GM19324 (cell line): ENCODE measurements around the gene CTSW.

Source experiments
- ATAC-seq: cut with Tn5 transposase; IDR thresholded peaks from one replicate; pipeline ENCODE4 v1.9.1; 2021; ENCODE audit warnings: mild to moderate bottlenecking, moderate library complexity; ENCODE audit not compliant: unreplicated experiment, low FRiP score

Gene CTSW

DNA sequence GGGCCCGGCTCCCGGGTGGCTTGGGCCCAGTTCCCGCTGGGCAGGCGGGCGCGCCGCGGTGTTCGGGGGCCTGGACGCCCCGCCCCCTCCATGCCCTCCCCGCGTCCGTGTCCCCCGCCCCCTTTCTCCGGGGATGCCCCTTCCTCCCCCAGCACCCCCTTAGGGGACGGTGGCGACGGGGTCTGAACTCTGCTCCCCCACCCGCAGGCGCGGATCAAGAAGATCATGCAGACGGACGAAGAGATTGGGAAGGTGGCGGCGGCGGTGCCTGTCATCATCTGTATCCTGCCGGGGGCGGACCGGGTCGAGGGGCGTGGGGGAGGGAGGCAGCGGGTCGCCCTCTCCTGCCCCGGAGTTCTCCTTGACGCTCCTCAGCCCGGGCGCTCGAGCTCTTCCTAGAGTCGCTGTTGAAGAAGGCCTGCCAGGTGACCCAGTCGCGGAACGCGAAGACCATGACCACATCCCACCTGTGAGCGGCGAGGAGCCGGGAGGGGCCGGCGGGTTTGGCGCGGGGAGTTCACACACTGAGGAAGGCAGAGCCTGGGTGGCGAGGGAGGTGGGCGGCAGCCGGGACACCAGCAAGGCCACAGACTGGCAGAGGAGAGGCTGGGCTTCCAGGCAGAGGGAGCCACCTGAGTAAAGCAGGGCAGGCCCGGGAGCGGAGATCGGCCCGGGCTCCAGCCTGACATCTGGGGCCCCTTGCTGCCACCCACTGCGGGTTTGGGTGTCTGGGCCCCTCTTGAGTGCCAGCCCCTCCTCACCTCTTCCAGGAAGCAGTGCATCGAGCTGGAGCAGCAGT lies 40.1 kb downstream of the CTSW start:
- peak; percentile 51 for ATAC-seq

DNA sequence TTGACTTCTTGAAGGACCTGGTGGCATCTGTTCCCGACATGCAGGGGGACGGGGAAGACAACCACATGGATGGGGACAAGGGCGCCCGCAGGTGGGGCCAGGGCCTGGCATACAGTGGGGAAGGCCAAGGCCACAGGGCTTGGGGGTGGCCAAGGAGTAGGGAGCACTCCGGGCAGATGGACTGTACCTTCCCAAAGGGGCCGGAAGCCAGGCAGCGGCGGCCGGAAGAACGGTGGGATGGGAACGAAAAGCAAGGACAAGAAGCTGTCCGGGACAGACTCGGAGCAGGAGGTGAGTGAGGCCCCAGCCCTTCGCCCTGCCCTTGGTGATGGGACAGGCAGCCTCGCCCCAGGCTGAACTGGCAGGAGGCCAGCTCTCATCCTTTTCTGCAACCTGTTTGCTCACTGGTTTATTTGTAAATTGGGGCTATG lies 40.8 kb downstream of the CTSW start:
- ATAC-seq: no peak

DNA sequence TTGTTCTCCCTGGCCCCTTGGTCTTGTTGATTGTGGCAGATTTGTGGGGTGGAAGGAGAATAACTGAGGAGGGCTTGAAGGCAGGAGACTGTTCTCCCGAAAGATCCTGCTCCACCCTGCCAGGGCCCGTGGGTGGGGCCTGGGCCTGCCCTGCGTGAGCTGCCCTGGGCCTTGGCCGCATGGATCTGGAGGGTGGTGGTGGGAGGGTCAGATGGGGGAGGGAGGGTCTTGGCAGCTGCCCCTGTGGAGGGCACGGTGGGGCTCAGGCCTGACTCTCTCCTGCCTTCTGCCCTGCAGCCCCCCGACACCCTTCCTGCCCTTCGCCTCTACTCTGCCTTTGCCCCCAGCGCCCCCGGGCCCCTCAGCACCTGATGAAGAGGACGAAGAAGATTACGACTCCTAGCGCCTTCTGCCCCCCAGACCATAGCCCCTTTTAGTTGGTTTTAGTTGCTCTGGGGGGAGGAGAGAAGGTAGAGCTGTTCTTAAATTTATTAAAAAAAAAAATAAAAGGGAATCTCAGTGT lies 41.5 kb downstream of the CTSW start:
- ATAC-seq: no peak

DNA sequence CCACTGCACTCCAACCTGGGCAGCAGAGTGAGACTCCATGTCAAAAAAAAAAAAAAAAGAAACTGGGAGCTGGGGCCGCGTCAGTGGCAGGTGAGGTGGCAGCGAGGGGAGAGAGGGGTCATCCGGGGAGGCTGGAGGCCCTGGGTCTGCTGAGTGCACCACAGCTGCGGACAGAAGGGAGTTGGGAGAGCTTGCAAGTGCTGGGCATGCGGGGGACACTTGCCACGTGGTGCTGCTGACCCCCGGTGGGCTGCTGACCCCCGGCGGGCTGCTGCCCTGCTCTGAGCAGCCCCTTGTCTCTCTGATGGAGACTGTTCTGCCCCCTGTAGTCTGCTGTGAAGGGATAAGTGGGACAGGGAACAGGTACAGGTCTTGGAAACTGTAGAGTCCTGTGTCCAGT lies 42.2 kb downstream of the CTSW start:
- ATAC-seq: no peak

DNA sequence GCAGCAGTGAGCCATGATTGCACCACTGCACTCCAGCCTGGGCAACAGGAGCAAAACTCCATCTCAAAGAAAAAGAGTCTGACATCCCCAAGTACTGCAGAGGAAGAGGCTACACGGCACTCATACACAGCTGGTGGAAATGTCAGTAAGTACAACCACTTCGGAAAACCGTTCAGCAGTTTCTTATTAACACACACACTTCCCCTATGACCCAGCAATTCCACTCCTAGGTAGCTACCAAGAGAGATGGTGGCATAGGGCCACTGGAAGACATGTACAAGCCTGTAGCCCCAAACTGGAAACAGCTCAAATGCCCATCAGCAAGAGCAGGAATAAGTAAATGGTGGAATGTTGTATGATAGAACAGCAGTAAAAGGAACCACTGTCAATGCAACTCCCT lies 42.9 kb downstream of the CTSW start:
- ATAC-seq: no peak

GRCh38 chr11:65925397-65925796 lies 45.8 kb downstream of the CTSW start:
- ATAC-seq: no peak

- no peak for ATAC-seq
These were observed 48.3 kb downstream of the CTSW start for GRCh38 chr11:65927904-65928397.

DNA sequence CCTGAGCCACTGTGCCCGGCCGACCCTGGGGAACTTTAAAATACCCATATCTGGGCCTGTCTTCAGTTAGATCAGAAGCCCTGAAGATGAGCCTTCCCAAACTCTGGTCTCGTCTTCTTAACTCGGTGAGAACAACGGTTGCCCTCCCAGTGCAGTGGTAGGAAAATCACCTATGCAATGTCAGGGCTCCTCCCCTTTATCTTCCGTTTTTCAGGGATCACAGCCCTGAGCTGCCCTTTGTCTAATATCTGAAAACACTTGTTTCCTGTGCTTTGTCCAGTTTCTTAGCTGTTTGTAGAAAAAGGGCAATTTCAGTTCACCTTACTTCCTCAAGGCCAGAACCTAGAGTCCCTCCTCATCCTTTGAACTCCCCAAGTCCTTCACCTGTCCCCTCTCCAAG lies 49.0 kb downstream of the CTSW start:
- no peak for ATAC-seq

- no peak for ATAC-seq
These were observed 52.3 kb downstream of the CTSW start for GRCh38 chr11:65931773-65932557.

DNA sequence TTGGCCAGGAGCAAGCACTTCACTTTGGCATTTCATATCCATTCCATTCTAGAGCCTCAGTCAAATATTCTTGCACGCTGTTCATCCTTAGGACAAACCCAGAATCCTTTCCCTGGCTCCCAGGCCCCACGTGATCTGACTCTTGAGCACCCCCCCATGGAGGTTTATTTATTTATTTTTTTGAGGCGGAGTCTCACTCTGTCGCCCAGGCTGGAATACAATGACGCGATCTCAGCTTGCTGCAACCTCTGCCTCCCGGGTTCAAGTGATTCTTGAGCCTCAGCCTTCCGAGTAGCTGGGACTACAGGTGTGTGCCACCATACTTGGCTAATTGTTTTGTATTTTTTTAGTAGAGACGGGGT lies 52.9 kb downstream of the CTSW start:
- ATAC-seq: no peak
